ENCODE data around the gene MACF1.

MACF1 gene

GRCh38 chr1:39268906-39269305 is 64.4 kb downstream of the MACF1 start:
- peak; percentile 22 for DNase-seq

GRCh38 chr1:39269349-39269748 is 64.9 kb downstream of the MACF1 start:
- DNase-seq = no peak

- DNase-seq = peak; percentile 57
These were observed 65.4 kb downstream of the MACF1 start for GRCh38 chr1:39269791-39270342.

DNA sequence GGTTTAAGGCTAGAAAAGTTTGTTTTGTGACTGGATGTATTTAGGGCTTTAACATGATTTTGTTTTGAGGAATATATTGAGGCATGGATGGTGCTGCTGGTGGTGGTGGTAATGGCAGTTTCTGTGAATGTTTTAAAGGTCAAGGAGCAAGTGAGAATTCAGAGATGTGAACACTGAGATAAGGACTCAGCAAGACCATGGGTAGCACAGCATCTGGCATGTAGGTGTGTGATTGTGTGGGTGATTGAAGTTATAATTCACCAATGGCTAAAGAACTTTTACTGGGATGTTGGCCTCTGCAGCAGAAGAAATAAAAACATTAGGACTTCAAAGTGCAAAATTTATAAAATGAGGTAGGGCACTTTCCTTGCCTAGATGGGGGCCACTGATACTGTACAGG is 65.9 kb downstream of the MACF1 start:
- DNase-seq = no peak

GRCh38 chr1:39272027-39272797 is 67.7 kb downstream of the MACF1 start:
- DNase-seq = peak; percentile 84

DNA sequence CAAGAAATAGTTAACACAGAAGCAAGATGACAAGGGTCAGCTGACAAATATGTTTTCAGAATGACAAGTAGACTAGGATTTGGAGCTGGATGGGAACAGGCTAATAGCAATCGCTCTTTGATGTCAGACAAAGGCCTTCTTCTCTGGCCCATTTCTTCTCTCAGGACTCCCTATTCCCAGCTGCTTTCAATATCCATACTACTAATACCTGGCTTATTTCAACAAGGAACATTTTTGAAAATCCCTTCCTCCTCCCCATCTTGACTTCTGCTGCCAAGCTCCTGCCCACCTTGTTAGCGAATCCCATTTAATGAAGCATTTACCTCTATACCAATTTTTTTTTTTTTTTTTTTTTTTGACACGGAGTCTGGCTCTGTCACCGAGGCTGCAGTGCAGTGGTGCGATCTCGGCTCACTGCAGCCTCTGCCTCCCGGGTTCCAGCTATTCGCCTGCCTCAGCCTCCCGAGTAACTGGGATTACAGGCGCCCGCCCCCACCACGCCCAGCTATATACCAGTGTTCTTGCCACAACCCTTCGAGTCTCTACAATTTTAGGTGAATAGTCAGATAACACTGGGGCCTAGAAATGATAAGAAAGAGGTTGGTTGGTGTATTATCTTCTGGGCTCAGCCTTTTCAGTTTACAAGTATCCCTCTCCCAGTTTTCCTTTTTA is 68.4 kb downstream of the MACF1 start:
- DNase-seq = peak; percentile 75

DNA sequence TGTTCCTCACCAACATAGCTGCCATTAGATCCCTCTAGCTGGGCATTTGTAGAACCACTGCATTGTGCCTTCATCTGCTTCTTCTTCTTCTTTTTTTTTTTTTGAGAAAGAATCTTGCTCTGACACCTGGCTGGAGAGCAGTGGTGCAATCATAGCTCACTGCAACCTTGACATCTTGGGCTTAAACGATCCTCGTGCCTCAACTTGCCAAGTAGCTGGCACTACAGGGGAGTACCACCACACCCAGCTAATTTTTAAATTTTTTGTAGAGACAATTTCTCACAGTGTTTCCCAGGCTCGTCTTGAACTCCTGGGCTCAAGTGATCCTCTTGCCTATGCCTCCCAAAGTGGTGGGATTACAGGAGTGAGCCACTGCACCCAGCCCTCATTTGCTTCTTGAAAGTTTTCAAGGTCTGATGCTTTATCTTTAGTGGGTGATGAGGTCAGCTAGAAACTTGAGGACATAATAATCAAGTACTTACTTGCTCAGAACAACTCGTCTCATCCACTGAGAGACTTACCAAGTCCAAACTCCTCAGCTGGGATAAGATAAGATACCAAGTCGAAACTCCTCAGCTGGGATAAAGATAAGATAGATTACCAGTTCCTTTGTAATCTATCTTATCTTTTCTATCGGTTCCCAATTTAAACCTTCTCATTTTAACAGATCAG is 71.5 kb downstream of the MACF1 start:
- DNase-seq = peak; percentile 59

DNA sequence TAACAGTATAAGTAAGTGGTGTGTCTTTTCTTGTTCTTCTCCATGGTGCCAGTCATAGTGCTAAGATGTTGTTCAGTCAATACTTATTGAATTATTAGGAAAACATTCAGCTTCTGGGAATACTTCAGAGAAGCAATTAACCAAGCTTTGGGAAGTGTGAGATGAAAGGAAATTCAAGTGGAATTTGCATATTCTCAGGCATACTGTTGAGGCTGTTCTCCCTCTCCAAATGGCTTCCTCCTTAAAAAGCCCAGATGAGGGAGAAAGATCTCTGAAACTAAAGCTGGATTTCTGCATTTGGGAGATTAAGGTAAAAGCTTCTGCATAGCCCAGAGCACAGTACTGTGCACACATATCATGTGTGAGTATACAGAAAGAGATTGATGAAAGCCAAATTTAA is 73.4 kb downstream of the MACF1 start:
- no peak for DNase-seq

- no peak for DNase-seq
These were observed 78.2 kb downstream of the MACF1 start for GRCh38 chr1:39282537-39283216.

DNA sequence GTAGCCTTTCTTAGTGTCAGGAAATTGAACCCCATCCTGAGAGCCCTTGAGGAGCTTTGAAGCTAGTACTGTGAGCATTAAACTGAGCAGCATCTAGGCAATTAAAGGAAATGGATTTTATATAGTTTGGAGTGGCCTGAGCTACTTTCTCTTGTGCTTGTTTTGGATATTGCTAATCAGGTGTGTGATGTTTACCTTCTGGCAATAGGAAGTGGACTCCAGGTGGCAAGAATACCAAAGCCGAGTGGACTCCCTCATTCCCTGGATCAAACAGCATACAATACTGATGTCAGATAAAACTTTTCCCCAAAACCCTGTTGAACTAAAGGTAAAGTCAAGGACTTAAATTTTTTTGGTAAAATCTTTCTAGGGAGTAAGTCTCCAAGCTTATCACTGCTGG is 79.4 kb downstream of the MACF1 start:
- DNase-seq = no peak

- DNase-seq = no peak
These were observed 83.0 kb downstream of the MACF1 start for GRCh38 chr1:39287541-39287940.

GRCh38 chr1:39288735-39289465 is 84.4 kb downstream of the MACF1 start:
- DNase-seq = no peak

GRCh38 chr1:39292401-39292800 is 87.9 kb downstream of the MACF1 start:
- no peak for DNase-seq

- DNase-seq = no peak
These were observed 89.0 kb downstream of the MACF1 start for GRCh38 chr1:39293375-39294070.

DNA sequence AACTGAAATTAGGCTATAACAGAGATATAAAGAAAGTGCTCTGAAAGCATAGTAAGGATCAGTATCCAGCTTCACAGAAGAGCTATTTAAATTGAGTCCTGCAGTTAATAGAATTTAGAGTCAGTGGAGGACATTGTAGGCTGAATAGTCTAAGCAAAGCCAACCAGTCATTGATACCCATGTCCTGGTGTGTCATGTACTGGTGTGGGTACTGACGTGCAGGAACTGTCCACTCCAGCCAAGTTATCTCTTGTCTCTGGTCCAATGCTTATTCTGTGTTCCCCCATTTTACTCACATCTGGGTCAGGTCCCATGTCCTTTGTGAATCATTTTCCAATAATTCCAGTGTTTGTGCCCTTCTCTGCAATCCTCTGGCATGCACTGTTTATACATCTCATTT is 90.0 kb downstream of the MACF1 start:
- no peak for DNase-seq

DNA sequence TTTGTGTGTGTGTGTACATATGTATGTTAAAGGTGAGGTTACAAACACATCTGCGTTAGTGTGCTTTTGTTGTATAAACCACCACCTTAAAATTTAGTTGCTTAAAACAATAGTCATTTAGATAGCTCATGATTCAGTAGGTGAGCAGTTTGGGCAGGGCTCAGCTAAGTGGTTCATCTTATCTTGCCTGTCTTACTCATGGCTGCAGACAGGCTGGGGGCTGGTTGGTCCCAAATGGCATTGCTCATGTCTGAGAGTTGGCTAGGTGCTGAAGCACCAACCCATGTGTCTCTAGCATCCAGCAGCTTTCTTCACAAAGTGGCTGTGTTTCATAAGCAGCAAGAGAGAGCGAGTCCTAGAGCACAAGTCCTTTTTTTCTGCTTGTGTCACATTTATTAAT is 91.4 kb downstream of the MACF1 start:
- no peak for DNase-seq

DNA sequence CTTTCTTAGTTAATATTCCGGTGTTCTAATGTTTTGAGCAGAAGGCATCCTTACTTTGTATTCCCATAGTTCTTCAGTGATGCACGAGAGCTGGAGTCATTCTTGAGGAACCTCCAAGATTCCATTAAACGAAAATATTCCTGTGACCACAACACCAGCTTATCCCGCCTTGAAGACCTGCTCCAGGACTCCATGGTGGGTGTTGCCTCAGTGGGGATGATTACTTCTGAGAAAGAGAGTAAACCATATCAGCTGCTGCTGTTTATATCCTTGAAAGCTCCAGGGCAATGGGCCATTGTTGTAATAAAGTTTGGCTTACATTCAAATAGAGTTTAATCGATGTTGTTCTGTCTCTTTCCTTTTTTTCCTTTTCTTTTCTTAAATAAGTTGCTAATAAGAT is 93.1 kb downstream of the MACF1 start:
- no peak for DNase-seq

DNA sequence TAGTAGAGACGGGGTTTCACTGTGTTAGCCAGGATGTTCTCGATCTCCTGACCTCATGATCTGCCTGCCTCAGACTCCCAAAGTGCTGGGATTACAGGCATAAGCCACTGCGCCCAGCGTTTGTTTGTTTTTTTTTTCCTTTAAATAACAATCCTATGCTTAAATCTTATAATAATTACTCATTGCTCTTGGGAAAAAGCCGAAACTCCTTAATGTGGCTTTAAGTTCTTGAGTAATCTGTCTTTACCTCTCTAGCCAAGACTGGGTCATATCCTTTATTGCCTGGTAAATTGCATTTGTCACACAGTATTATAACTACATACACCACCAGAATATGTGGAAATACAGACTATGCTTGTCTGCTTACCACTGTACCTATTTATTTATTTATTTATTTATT is 97.1 kb downstream of the MACF1 start:
- no peak for DNase-seq

GRCh38 chr1:39305555-39305954 is 101.1 kb downstream of the MACF1 start:
- DNase-seq = no peak

DNA sequence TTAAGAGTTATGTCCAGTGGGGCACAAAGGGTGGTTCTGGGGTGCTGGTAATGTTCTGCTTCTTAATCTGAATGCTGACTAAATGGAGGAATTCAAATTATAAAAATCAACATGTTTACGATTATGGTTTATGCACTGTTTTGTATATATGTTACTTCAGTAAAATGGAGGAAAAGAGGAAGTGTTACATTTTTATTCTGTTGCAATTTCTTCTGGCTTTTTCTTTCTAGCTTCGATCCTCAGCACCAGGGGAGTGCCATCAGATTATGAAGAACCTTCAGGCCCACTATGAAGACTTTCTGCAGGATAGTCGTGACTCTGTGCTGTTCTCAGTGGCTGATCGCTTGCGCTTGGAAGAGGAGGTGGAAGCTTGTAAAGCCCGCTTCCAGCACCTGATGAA is 105.5 kb downstream of the MACF1 start:
- no peak for DNase-seq

- no peak for DNase-seq
These were observed 106.2 kb downstream of the MACF1 start for GRCh38 chr1:39310691-39311090.

DNA sequence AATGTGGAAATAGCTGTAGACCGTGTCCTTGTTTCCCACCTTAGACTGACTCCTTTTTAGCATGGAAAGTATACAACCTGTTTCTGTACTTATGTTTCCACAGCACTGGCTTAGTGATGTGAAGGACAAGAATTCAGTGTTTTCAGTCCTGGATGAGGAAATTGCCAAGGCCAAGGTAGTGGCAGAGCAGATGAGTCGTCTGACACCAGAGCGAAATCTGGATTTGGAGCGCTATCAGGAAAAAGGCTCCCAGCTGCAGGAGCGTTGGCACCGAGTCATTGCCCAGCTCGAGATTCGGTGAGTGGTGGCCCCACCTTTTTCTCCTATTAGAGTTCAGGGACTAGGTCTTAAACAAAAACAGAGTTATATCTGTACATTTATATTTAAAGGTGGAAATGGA is 112.6 kb downstream of the MACF1 start:
- DNase-seq = no peak

Measured in NCI-H2171 treated with DMSO at 0.1 percent for 48 hours (cell line).